Erythroblast (primary cell): ENCODE results near the gene SLC6A1.

ENCODE experiments used
- DNase-seq, 2 experiments: peaks; one replicate each; lab custom pipeline; 2025; lab: John Stamatoyannopoulos, UW
- GATA1 ChIP-seq: IDR thresholded peaks from 2 replicates; pipeline ENCODE4 v1.6.1; 2011; ENCODE audit warnings: low read depth, mild to moderate bottlenecking, control low read depth, low read length, moderate library complexity
- POLR2A ChIP-seq: IDR thresholded peaks from 2 replicates; pipeline ENCODE4 v1.6.1; 2011; ENCODE audit warnings: mild to moderate bottlenecking, low read length

The SLC6A1 gene

GRCh38 chr3:11033871-11034270 is 41.3 kb downstream of the SLC6A1 start:
- TF ChIP-seq GATA1 (no peak), POLR2A (no peak)
- no peak for DNase-seq

GRCh38 chr3:11034309-11034985 is 41.9 kb downstream of the SLC6A1 start:
- DNase-seq, result no peak
- no peak for TF ChIP-seq GATA1
- no peak for TF ChIP-seq POLR2A

DNA sequence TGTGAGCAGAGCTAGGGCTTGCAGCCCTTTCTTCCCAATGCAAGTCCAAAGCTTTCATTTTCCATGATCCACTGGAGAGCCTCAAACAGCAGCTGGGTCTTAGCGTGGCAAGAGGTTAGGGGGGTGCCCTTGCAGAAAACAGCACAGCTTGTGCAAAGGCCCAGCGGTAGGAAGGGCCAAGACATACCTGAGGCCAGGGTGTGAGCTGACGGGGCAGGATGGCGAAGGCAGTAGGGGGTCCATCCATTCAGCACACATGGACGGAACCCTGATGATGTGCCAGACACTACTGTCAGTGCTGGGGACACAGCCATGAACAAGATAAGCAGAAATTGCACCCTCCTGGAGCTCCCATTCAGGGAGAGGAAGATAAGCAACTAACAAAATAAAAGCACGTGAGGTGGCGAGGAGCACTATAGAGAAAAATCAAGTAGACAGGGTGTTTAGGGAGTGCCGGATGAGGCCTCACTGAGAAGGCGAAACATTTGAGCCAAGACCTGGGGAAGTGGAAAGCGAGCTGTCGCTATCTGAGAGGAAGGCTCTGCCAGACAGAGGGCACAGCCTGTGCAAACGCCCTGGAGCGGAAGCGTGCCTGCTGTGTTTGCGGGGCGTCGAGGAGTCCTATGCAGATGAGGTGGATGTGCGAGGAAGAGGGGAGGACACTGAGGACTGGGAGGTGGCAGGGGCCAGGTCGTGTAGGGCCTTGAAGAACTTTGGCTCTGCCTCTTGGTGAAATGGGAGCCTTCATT is 43.4 kb downstream of the SLC6A1 start:
- DNase-seq, result no peak
- TF ChIP-seq GATA1 (no peak), POLR2A (no peak)

GRCh38 chr3:11037241-11037873 is 44.8 kb downstream of the SLC6A1 start:
- no peak for DNase-seq
- no peak for TF ChIP-seq POLR2A
- TF ChIP-seq GATA1, result no peak

GRCh38 chr3:11037976-11038375 is 45.4 kb downstream of the SLC6A1 start:
- TF ChIP-seq POLR2A (no peak), GATA1 (no peak)
- no peak for DNase-seq

GRCh38 chr3:11045536-11045935 is 53.0 kb downstream of the SLC6A1 start:
- no peak for DNase-seq
- TF ChIP-seq POLR2A, result no peak
- no peak for TF ChIP-seq GATA1

- TF ChIP-seq POLR2A, result no peak
- TF ChIP-seq GATA1, result no peak
These were observed 55.0 kb downstream of the SLC6A1 start for GRCh38 chr3:11047500-11047899.

GRCh38 chr3:11050666-11051323 is 58.2 kb downstream of the SLC6A1 start:
- TF ChIP-seq POLR2A (no peak), GATA1 (no peak)

More at GRCh38 chr3:11047500-11047899, 55.0 kb downstream of the SLC6A1 start:
- no peak for DNase-seq

DNA sequence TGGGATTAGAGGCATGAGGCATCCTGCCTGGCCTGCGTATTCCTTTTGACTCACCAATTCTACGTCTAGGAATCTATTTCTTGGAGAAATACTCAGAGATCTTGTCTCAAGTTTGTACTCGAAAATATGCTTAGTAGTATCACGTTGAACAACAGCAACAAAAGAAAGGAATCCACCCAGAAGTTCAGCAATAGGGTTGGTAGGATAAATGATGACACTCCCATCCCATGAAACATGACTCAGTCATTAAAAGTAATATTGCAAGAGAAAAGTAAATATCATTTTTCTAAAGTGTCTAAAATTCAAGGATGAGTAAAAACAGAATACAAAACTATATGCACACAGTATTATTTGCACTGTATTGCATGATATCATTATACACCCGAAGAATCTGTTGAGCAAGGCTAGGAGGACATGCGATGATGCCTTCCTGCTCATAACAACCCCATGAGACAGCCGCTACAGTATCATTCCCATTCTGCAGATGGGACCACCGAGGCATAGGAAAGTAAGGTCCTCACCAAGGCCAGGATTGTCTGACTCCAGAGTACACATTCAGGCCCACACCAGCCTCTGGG is 61.5 kb downstream of the SLC6A1 start:
- TF ChIP-seq POLR2A, result no peak
- no peak for TF ChIP-seq GATA1

More at GRCh38 chr3:11050666-11051323, 58.2 kb downstream of the SLC6A1 start:
- DNase-seq, result no peak

DNA sequence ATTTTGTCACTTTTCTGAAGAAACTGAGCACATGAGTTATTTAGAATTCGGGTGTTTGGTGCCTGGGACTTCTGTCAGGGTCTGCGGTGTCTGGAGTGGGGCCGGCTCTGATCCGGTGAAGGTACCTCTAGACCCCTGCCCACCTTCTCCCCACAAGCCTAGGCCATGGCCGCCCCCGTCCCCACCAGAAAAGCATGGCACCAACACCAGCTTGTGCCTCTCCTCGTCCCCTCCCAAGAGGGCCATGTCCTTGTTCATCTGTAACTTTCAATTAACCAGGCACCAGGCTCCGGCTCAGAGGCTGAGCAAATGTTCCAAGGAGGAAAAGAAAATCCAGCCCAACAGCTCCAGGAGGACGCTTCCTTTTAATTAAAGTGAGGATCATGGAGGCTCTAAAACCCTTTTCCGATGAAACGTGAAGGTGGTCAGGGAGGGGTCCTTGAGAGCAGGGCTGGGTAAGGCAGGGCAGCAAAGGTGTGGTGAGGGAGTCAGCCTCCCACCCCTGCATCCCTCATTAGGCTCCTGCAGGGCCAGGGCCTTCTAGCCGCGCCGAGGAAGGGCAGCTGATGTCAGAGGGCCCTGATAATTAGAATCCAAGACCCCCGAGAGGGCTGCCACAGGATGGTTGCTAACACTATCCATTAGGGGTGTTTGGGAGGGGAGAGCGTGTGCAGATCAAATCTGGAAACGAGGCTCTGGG is 62.3 kb downstream of the SLC6A1 start:
- TF ChIP-seq POLR2A (no peak), GATA1 (no peak)
- DNase-seq, result no peak

More for the DNA sequence above, 61.5 kb downstream of the SLC6A1 start:
- no peak for DNase-seq

DNA sequence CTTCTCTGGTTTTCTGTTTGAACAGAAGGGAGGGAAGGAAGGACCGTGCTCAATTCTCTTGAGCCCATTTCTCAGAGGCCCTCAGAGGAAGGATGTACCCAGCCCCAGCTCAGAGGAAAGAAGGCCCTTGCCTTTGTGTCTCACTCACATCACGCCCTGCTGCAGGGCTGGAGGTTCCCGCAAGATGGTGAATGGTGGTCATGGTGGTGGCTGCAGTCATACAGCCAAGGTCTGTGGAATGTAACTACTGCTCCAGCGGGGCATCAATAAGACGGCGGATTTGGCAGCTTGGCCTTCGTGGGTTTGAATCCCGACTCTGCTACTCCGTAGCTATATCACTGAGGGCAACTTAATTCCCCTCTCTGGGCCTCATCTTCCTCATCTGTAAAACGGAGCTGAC is 62.9 kb downstream of the SLC6A1 start:
- no peak for TF ChIP-seq POLR2A
- TF ChIP-seq GATA1, result no peak
- no peak for DNase-seq

DNA sequence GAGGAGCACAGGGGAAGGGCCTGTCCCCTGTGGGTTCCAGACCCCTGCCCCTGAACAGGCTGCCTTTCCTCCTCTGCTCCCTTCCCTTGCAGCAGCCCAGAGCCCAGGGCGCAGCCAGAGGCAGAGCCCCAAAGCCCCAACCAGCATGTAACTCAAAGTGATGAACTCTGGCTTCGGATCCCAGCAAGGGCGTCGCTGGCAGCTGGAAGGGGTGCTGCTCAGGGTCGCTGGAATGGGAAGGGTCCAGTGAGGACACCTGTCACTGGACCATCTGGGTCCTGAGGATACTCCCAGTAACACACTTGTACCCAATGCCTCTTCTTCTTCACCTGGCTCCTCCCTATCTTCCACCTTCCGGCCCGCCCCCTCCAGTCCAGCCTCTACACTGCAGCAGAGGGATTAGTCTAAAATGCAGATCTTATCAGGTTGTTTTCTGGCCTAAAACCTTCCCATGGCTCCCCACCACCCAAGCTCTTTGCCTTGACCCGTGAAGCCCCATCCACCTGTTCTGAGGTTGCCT is 64.0 kb downstream of the SLC6A1 start:
- no peak for DNase-seq

DNA sequence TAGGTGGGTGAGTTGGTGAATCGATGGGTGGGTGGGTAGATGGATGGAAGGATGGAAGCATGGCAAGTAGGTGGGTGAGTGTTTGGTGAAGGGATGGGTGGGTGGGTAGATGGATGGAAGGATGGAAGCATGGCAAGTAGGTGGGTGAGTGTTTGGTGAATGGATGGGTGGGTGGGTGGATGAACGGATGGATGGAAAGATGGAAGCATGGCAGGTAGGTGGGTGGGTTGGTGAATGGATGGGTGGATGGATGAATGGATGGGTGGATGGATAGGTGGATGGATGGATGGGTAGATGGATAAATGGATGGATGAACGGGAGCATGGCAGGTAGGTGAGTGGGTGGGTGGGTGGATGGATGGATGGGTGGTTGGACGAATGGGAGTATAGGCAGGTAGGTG is 65.1 kb downstream of the SLC6A1 start:
- TF ChIP-seq POLR2A, result no peak
- TF ChIP-seq GATA1, result no peak
- no peak for DNase-seq

More for the DNA sequence above, 64.0 kb downstream of the SLC6A1 start:
- TF ChIP-seq POLR2A, result no peak
- no peak for TF ChIP-seq GATA1
